IPS-18a (cell line): Measurements from ENCODE around the gene CST6.
A peak's percentile ranks its signal among the peaks of the same experiment; 100 is the strongest.

Experiments used
- H3K27ac ChIP-seq: one replicate; pipeline ENCODE4 v1.5.1; 2013; ENCODE audit warnings: low read length
- H3K27me3 ChIP-seq: one replicate; pipeline ENCODE4 v1.6.1; 2013; ENCODE audit warnings: mild to moderate bottlenecking, low read length; ENCODE audit not compliant: control insufficient read depth, insufficient read depth
- H3K36me3 ChIP-seq: one replicate; pipeline ENCODE4 v1.6.1; 2013; ENCODE audit warnings: low read depth, low read length; ENCODE audit not compliant: control insufficient read depth
- H3K4me1 ChIP-seq: one replicate; pipeline ENCODE4 v1.6.1; 2013; ENCODE audit warnings: low read depth, low read length; ENCODE audit not compliant: control insufficient read depth
- H3K4me3 ChIP-seq: one replicate; pipeline ENCODE4 v1.5.1; 2013; ENCODE audit warnings: low read length
- H3K9ac ChIP-seq: one replicate; pipeline ENCODE4 v1.6.1; 2013; ENCODE audit warnings: mild to moderate bottlenecking, low read length, moderate library complexity
- H3K9me3 ChIP-seq: one replicate; pipeline ENCODE4 v1.6.1; 2013; ENCODE audit warnings: low read depth, low read length; ENCODE audit not compliant: control insufficient read depth

CST6 gene

GRCh38 chr11:66042996-66043906 lies 31.4 kb downstream of the CST6 start:
- Histone ChIP-seq H3K36me3 (peaks cover 18% of the 10 kb centered on the region), H3K4me1 (peaks cover 14% of the 10 kb centered on the region), H3K9me3 (no peaks in the 10 kb centered on the region), H3K27ac (no peak overlapping the region), H3K4me3 (no peak overlapping the region), H3K9ac (no peak overlapping the region), H3K27me3 (no peaks in the 10 kb centered on the region)

GRCh38 chr11:66044757-66045156 lies 32.9 kb downstream of the CST6 start:
- H3K27ac ChIP-seq = no peak overlapping the region
- no peak overlapping the region for H3K9ac ChIP-seq
- peaks cover 21% of the 10 kb centered on the region for H3K4me1 ChIP-seq
- no peak overlapping the region for H3K4me3 ChIP-seq
- no peaks in the 10 kb centered on the region for H3K9me3 ChIP-seq
- peaks cover 18% of the 10 kb centered on the region for H3K36me3 ChIP-seq
- no peaks in the 10 kb centered on the region for H3K27me3 ChIP-seq

- no peaks in the 10 kb centered on the region for H3K9me3 ChIP-seq
- H3K27me3 ChIP-seq = no peaks in the 10 kb centered on the region
- H3K9ac ChIP-seq = no peak overlapping the region
- H3K4me1 ChIP-seq = peaks cover 21% of the 10 kb centered on the region
- H3K36me3 ChIP-seq = peaks cover 18% of the 10 kb centered on the region
- no peak overlapping the region for H3K27ac ChIP-seq
- H3K4me3 ChIP-seq = no peak overlapping the region
Measured at GRCh38 chr11:66045177-66045639, 33.4 kb downstream of the CST6 start.

GRCh38 chr11:66046901-66047300 lies 35.1 kb downstream of the CST6 start:
- Histone ChIP-seq H3K9me3 (no peaks in the 10 kb centered on the region), H3K36me3 (peaks cover 7% of the 10 kb centered on the region), H3K27me3 (no peaks in the 10 kb centered on the region), H3K27ac (no peak overlapping the region), H3K4me1 (peaks cover 31% of the 10 kb centered on the region), H3K4me3 (no peak overlapping the region), H3K9ac (no peak overlapping the region)

GRCh38 chr11:66047541-66048365 lies 35.9 kb downstream of the CST6 start:
- H3K27me3 ChIP-seq = no peaks in the 10 kb centered on the region
- no peak overlapping the region for H3K27ac ChIP-seq
- peaks cover 7% of the 10 kb centered on the region for H3K36me3 ChIP-seq
- peak overlapping the region; percentile 72 for H3K4me3 ChIP-seq
- peaks cover 31% of the 10 kb centered on the region for H3K4me1 ChIP-seq
- no peak overlapping the region for H3K9ac ChIP-seq
- H3K9me3 ChIP-seq = no peaks in the 10 kb centered on the region

GRCh38 chr11:66048547-66049323 lies 36.9 kb downstream of the CST6 start, which contains the start of gene GAL3ST3:
Gene GAL3ST3, minus strand, starts transcription at chr11:66049161. Its CDS starts 3,746 bp downstream, at chr11:66045415.
- Histone ChIP-seq H3K27me3 (no peaks in the 10 kb centered on the region), H3K9ac (no peak within 1 kb of the TSS), H3K27ac (no peak within 1 kb of the TSS), H3K4me3 (peak within 1 kb of the TSS; percentile 72), H3K4me1 (peaks cover 36% of the 10 kb centered on the region), H3K36me3 (peaks cover 4% of the 10 kb centered on the region), H3K9me3 (no peaks in the 10 kb centered on the region)

- Histone ChIP-seq H3K4me1 (peaks cover 28% of the 10 kb centered on the region), H3K27ac (no peak overlapping the region), H3K9me3 (no peaks in the 10 kb centered on the region), H3K36me3 (peaks cover 14% of the 10 kb centered on the region), H3K27me3 (no peaks in the 10 kb centered on the region), H3K9ac (peak overlapping the region; percentile 84), H3K4me3 (peak overlapping the region; percentile 81)
Measured at GRCh38 chr11:66050581-66051231, 38.9 kb downstream of the CST6 start.

- peak overlapping the region; percentile 84 for H3K9ac ChIP-seq
- peaks cover 18% of the 10 kb centered on the region for H3K36me3 ChIP-seq
- peak overlapping the region; percentile 89 for H3K27ac ChIP-seq
- H3K9me3 ChIP-seq = no peaks in the 10 kb centered on the region
- H3K4me1 ChIP-seq = peaks cover 28% of the 10 kb centered on the region
- no peaks in the 10 kb centered on the region for H3K27me3 ChIP-seq
- peak overlapping the region; percentile 81 for H3K4me3 ChIP-seq
Measured at GRCh38 chr11:66051371-66051765, 39.6 kb downstream of the CST6 start.

- no peaks in the 10 kb centered on the region for H3K27me3 ChIP-seq
- H3K9ac ChIP-seq = peak within 1 kb of the TSS; percentile 92
- H3K27ac ChIP-seq = peak within 1 kb of the TSS; percentile 89
- H3K4me3 ChIP-seq = peak within 1 kb of the TSS; percentile 81
- peaks cover 24% of the 10 kb centered on the region for H3K36me3 ChIP-seq
- peaks cover 28% of the 10 kb centered on the region for H3K4me1 ChIP-seq
- H3K9me3 ChIP-seq = no peaks in the 10 kb centered on the region
Measured at GRCh38 chr11:66051766-66052663, 40.2 kb downstream of the CST6 start, which contains the start of gene SF3B2. Gene SF3B2, plus strand, starts transcription at chr11:66052364. Its CDS starts 21 bp downstream, at chr11:66052385.

GRCh38 chr11:66052664-66052982 lies 40.8 kb downstream of the CST6 start:
- H3K27ac ChIP-seq = peak overlapping the region; percentile 43
- no peaks in the 10 kb centered on the region for H3K9me3 ChIP-seq
- peaks cover 29% of the 10 kb centered on the region for H3K36me3 ChIP-seq
- H3K4me3 ChIP-seq = peak overlapping the region; percentile 81
- peaks cover 28% of the 10 kb centered on the region for H3K4me1 ChIP-seq
- no peaks in the 10 kb centered on the region for H3K27me3 ChIP-seq
- peak overlapping the region; percentile 92 for H3K9ac ChIP-seq
